Mucosa of gallbladder (tissue), 1 donor: ENCODE data around the gene PEAK3. TPM values are rescaled to one million over a fixed set of nuclear protein-coding genes. Genes with fewer than 3 reads are reported as not detected.

Experiments
- DNase-seq: peaks from one replicate; pipeline ENCODE4 v3.0.0-alpha.2; 2020; ENCODE audit warnings: low spot score
- total RNA-seq: library from RNA; stranded (reverse); gene quantifications from one replicate; pipeline ENCODE4 v1.2.1, GENCODE V29; 2021
- donor health status: DM: no; HTN: no; CAD: no.

Gene PEAK3
- total RNA-seq, 1 donor from 2014 or later: 1.0 TPM

GRCh38 chr19:2271234-2272103 lies 10.5 kb downstream of the PEAK3 start:
- DNase-seq: no peak

- DNase-seq: peak; percentile 84
Measured at GRCh38 chr19:2270423-2271233, 11.3 kb downstream of the PEAK3 start.

DNA sequence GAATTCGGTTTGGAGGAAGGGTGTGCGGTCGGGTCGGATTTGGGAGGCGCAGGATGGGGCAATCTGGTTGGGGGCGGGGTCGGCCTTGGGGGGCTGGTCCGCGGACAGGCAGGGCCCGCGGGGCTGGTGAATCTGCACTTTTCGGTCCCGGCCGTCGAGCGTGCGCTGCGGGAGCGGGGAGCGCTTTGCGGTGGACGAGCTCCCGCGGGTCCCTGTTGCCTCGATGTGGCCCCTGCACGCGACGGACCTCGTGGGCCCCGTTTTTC lies 11.9 kb downstream of the PEAK3 start:
- no peak for DNase-seq

DNA sequence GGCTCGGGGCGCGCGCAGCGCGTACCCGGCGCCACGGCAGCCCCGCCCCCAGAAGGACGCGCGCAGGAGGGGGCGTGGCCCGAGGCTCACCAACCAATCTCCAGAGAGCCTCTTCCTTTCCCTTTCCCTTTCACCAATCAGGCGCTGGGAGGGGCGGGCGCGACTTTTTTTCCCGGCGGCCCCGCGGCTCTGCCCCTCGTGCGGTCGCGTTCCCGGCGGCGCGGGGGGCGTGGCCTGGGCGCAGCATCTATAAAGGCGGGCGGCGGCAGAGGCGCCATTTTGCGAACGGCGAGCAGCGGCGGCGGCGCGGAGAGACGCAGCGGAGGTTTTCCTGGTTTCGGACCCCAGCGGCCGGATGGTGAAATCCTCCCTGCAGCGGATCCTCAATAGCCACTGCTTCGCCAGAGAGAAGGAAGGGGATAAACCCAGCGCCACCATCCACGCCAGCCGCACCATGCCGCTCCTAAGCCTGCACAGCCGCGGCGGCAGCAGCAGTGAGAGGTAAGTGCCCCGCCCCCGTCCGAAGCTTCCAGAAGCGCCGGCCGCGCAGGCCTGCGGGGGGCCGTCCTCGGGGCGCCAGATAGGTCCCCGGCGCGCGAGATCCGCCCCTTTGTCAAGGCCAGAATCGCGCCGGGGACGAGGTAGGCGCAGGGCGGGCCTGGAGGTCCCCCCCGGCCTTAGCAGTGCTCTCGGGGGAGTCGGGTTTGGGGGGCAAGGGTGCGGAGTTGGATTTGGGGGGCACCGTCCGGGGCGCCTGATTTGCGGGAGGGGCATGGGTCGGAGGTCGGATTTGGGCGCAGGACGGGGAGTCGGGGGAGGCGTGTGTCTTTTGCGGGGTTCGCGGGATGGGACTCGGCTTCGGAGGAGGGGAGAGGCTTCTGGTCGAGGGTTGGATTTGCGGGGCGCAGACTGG lies 12.5 kb downstream of the PEAK3 start:
- peak; percentile 98 for DNase-seq

DNA sequence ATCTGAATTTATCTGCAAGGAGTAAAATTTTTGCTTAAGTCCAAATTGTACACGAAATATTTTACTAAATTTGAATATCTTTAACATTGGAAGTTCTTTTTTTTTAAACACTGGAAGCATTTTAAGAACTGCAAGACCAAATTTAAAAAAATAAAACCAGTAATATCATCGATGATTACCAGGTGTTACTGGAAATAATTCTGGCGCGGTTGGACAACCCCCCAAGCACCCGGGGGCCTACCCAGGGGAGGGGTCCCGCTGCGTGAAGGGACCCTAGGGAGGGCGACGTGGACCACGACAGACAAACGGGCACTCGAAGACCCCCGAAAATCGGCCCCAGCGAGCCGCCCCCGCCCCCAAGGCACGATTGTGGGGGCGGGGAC lies 13.1 kb downstream of the PEAK3 start:
- no peak for DNase-seq

DNA sequence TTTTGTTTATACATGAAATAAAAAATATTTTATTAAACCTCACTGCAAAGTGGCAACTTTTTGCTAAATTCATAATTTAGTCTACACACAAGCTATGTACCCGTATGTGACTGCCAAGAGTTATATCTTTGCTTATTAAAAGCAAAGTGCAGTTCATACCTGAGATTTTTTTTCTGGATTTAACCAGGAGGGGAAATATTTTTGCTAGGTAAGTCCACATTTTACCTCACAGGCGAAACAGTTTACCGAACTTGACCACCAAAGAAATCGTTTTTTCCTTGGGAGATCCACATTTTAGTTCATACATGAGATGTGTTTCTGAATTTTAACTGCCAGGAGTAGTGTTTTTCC lies 13.5 kb downstream of the PEAK3 start:
- no peak for DNase-seq

GRCh38 chr19:2266183-2266993 lies 15.6 kb downstream of the PEAK3 start:
- peak; percentile 89 for DNase-seq

- no peak for DNase-seq
Measured at GRCh38 chr19:2261438-2262172, 20.4 kb downstream of the PEAK3 start.

DNA sequence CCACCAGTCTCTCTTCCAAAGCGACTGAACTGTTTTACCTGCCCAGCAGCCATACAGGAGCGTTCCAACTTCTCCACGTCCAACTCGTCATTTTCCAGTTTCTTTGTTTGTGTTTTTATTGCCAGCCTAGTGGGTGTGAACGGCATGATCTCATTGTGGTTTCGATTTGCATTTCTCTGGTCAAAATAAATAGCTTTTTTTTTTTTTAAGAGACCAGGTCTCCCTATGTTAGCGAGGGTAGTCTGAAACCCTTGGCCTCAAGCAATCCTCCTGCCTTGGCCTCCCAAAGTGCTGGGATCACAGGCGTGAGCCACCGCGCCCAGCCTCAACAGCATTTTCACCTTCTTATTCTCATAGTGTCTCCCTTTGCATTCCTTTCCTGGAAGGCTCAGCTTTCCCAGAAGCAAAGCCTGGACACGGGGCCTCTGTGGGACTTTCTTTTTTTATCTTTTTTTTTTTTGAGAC lies 21.6 kb downstream of the PEAK3 start:
- no peak for DNase-seq

DNA sequence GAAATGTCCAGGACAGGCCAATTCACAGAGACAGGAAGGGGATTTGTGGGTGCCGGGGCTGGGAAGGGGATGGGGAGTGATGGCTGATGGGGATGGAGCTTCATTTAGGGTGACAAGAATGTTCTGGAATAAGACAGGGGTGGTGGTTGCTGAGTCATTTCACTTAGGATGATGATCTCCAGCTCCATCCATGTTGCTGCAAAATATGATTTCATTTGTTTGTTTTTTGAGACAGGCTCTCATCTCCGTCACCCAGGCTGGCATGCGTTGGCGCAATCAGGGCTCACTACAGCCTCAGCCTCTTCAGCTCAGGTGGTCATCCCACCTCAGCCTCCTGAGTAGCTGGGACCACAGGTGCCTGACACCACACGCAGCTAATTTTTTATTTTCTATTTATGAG lies 22.6 kb downstream of the PEAK3 start:
- DNase-seq: no peak

DNA sequence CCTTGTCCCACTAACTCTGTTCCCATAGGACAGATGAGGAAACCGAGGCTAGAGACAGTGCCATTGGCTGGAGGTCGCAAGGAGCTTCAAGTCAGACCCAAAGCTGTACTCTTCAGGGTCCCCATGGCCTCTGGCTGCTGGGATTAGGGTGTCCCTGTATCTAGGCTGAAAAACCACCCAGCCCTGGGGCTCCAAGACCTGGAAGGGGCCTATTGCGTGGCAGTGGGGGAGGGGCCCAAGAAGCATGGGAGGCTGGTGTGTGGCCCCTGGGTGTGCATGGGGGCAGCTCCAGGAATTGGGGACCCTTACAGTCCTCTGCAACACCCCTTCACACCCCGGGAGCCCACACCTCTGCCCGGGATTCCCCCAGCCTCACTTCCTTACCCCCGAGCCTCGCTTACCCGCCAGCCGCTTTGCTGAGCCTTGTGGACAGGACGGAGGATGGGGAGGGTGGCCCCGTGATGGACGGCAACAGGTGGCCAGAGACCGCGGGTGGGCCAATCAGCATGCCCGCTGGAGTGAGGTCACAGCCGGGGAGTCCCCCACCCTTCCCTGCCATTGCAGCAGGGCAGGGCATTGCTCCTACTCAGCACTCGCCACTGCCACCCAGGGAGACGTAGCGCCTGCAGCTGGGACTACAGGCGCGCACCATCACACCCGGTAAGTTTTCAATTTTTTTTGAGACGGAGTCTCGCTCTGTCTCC lies 25.8 kb downstream of the PEAK3 start, which contains the start of gene JSRP1:
TSS of gene JSRP1 (minus strand) at position 436 of the 704 bp plus-strand sequence. CDS start 1,103 bp downstream, outside the sequence.
- DNase-seq: no peak

- DNase-seq: no peak
Measured at GRCh38 chr19:2255112-2255845, 26.7 kb downstream of the PEAK3 start.

DNA sequence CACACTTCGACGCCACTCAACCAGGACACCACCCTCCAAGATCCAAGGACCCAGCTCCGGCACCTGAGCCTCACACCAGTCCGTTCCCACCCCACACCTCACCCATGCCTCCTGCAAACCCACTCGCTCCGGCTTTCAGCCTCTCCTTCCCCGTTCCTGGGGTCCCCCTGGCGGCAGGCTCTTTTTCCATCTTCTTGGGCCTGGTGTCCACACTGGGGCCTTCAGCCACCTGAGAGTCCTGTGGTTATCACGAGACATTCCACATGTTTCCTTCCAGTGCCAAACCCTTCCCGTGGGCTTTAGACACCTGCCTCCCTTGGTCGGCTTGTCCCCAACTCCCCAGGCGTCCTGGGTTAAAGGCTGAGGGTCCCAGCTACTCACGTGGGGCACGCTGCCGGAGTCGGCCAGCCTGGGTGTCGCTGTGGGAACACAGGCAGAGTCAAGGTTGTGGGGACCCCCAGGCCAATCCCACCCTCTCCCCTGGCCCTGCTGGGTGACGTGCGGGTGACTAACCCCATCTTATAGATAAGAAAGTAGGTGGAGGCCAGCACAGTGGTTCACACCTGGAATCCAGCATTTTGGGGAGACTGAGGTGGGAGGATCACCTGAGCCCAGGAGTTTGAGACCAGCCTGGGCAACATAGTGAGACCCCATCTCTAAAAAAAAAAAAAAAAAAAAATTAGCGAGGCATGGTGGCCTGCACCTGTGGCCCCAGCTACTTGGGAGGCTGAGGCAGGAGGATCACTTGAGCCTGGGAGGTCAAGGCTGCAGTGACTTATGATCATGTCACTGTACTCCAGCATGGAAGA lies 27.7 kb downstream of the PEAK3 start:
- no peak for DNase-seq

DNA sequence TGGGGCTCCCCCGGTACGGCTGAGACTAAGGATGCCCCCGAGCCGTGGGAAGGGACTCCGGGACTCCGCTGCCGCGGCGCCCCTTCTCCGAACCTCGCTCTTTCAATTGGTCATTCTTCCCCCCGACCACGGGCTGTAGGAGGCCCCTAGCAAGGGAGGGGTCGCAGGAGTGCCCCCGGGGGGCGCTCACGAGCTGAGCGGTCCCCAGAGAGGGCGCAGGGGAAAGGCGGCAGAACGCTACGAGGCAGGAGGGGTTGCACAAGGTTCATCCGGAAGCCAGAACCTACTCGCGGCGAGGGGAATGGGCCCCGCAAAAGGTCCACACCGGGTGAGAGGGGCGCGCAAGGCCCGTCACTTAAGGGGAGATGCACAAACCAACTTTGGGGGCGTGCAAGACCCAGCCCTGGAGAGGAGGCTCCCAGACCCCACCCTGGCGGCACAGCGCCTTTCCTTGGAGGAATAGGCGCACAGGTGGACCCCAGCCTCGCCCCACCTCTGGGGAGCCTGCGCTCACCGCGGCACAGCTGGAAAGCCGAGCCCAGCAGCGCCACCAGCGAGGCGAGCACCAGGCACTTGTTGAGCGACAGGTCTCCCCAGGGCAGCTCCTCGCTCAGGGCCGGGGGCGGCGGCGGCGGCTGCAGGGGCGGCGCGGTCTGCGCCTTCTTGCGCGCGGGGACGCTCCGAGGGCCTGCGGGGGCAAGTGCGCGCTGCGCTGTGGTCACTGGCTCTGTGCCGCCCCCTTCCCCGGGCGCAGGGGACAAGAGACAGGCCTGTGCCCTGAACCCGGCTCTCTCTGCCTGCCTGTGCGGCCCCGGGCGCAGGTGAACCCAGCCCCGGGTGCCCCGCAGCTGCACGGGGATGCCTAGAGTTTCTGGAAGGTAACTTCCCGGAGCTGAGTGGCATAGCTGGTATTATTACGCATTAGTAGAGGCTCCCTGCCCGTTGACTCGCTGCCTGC lies 28.6 kb downstream of the PEAK3 start:
- no peak for DNase-seq

DNA sequence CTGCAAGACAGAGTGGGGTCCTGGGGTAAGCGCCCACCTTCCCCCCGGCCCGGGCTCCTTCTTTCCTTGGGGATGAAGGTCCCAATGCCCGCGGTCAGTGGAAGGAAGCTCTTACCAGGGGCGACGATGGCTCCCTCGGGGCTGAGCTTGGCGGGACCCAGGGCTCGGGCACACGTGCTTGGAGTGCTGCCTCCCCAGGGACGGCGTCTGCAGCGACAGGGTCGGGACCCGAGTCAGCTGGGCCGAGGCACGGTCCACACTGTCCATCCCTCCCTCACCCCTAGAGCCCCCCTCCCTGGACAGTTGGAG lies 29.2 kb downstream of the PEAK3 start:
- no peak for DNase-seq

- DNase-seq: no peak
Measured at GRCh38 chr19:2252055-2252796, 29.7 kb downstream of the PEAK3 start.
